Thyroid gland (tissue), 4 donors: Measurements from ENCODE around the gene ABHD8. TPM values are rescaled to one million over a fixed set of nuclear protein-coding genes. Genes with fewer than 3 reads are reported as not detected.

ENCODE experiments used
- DNase-seq, 2 donors: peaks; one replicate each; pipeline ENCODE4 v3.0.0-alpha.2; 2019
- H3K27ac ChIP-seq, 3 donors: fragments of 200-600 bp; sonication (generic); 1 replicate in 2 of 3; 2 replicates in 1 of 3; pipeline ENCODE4 v1.5.1; 2016 to 2019; ENCODE audit warnings: mild to moderate bottlenecking in 1 of 3, moderate library complexity in 1 of 3
- H3K27me3 ChIP-seq: fragments of 200-600 bp; sonication (generic); one replicate; pipeline ENCODE4 v1.5.1; 2019
- H3K36me3 ChIP-seq, 2 donors: fragments of 200-600 bp; sonication (generic); one replicate each; pipeline ENCODE4 v1.5.1; 2016 to 2019
- H3K4me1 ChIP-seq, 2 donors: fragments of 200-600 bp; sonication (generic); one replicate each; pipeline ENCODE4 v1.5.1; 2017 to 2019
- H3K4me3 ChIP-seq, 3 donors: fragments of 200-600 bp; sonication (generic); replicated peaks in 1 of 3; 1 replicate in 2 of 3; 2 replicates in 1 of 3; pipeline ENCODE4 v1.5.1; 2016; ENCODE audit warnings: mild to moderate bottlenecking in 1 of 3
- H3K9me3 ChIP-seq: fragments of 200-600 bp; sonication (generic); one replicate; pipeline ENCODE4 v1.5.1; 2017
- CTCF ChIP-seq, 6 experiments: fragments of 200-600 bp in 3 of 6; fragments of 450-650 bp in 3 of 6; sonication (generic) in 3 of 6; IDR thresholded peaks; one replicate each; pipeline ENCODE4 v1.5.1; 2016 to 2019; ENCODE audit warnings: antibody characterized with exemption in 6 of 6, mild to moderate bottlenecking in 2 of 6, inconsistent platforms in 1 of 6, moderate library complexity in 1 of 6
- POLR2A ChIP-seq, 2 donors: fragments of 450-650 bp; IDR thresholded peaks; one replicate each; pipeline ENCODE4 v1.6.1; 2017; ENCODE audit warnings: antibody characterized with exemption in 2 of 2, mild to moderate bottlenecking in 2 of 2, moderate library complexity in 1 of 2
- WGBS, 2 donors: methylation state at CpG; one replicate each; pipeline ENCODE4 v1.1.5; 2017; 5-methylcytosine and 5-hydroxymethylcytosine counted together
- intact Hi-C: fragments of 100-400 bp; cut with DNase I; formaldehyde crosslinking; loops from one replicate; pipeline ENCODE4 v1.15.1; 2023
- total RNA-seq, 4 donors: library from RNA; depleted of rRNA; stranded (reverse); fragments of >200 nt; gene quantifications; one replicate each; pipeline ENCODE4 v1.2.3, GENCODE V29; 2016

The ABHD8 gene
- total RNA-seq, 4 donors from 2014 or later, result 14.4 to 31.2 (median 23.3) TPM

DNA sequence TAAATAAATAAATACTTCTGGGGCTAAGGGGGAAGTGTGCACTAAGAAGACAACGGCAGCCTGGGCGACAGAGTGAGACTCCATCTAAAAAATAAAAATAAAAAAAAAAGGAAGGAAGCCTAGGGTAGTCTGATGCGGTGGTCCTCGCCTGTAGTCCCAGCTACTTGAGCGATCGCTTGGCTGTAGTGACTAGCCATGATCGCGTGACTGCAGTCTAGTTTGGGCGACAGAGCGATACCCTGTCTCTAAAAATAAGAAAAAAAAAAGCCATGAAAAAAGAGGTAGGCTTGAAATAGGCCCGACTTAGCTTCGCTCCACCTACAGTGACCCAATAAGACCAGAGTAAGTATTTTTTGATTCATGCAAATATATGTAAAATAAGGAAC, 36.6 kb downstream of the ABHD8 start:
- H3K27ac ChIP-seq, result peak overlapping the region in 1 of 3 donors; percentile 13
- no peaks in the 10 kb centered on the region for H3K27me3 ChIP-seq
- peaks cover 6 to 9% of the 10 kb centered on the region in 2 donors for H3K36me3 ChIP-seq
- 62 to 72% methylated on average over 12 of the region's 12 CpGs for WGBS, 2 donors
- H3K4me3 ChIP-seq, result no peak overlapping the region
- H3K9me3 ChIP-seq, result no peaks in the 10 kb centered on the region
- H3K4me1 ChIP-seq, result peaks cover 5% of the 10 kb centered on the region in 2 donors
- no peak for TF ChIP-seq CTCF (IDR thresholded peaks at IDR 0.05)
- no peak for TF ChIP-seq POLR2A (IDR thresholded peaks at IDR 0.05)
- intact Hi-C loops, result loop anchor here (10.0 kb wide), 1 partner anchor 52 kb away; the partner anchor contains the start of gene USE1
- DNase-seq, result peak in 1 of 2 donors; percentile 18

DNA sequence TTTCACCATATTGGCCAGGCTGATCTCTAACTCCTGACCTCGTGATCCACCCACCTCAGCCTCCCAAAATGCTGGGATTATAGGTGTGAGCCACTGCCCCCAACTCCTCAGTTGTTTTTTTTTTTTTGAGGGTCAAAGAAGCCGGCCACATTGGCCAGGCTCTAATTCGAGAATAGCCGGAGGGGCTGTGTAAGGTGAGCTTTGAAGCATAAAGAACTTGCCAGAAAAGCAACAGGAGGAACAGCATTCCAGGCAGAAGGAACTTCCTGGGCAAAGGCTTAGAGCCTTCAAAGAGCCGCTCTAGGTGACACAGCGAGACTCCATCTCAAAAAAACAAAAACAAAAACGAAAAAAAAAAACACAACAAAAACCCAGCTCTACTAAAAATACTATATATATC, 37.2 kb downstream of the ABHD8 start:
- Histone ChIP-seq H3K4me3 (no peak overlapping the region), H3K36me3 (peaks cover under 1 to 4% of the 10 kb centered on the region in 2 donors), H3K9me3 (no peaks in the 10 kb centered on the region), H3K4me1 (peaks cover 5% of the 10 kb centered on the region in 2 donors), H3K27ac (no peak overlapping the region), H3K27me3 (no peaks in the 10 kb centered on the region)
- TF ChIP-seq POLR2A (IDR thresholded peaks at IDR 0.05) (no peak), CTCF (IDR thresholded peaks at IDR 0.05) (no peak)
- WGBS, 2 donors, result 84 to 85% methylated on average over 7 of the region's 7 CpGs
- DNase-seq, result no peak
- intact Hi-C loops, result loop anchor here (10.0 kb wide), 1 partner anchor 51 kb away; the partner anchor contains the start of gene USE1

- 36% methylated on average over 5 of the region's 5 CpGs for WGBS, 2 donors
- intact Hi-C loops, result loop anchor here (10.0 kb wide), 1 partner anchor 50 kb away; the partner anchor contains the start of gene USE1
- Histone ChIP-seq H3K4me3 (peak within 1 kb of the TSS in 1 of 3 donors; percentile 24), H3K36me3 (peaks cover 0 to 3% of the 10 kb centered on the region in 2 donors), H3K9me3 (no peaks in the 10 kb centered on the region), H3K27me3 (no peaks in the 10 kb centered on the region), H3K27ac (peak within 1 kb of the TSS in 2 of 3 donors; percentile 48 to 76), H3K4me1 (peaks cover 5% of the 10 kb centered on the region in 2 donors)
- DNase-seq, result peak; percentile 16 to 22
- TF ChIP-seq POLR2A (IDR thresholded peaks at IDR 0.05), result peak in 1 of 2 donors; percentile 16
- TF ChIP-seq CTCF (IDR thresholded peaks at IDR 0.05), result no peak
Observed at GRCh38 chr19:17264641-17264979, 38.6 kb downstream of the ABHD8 start, which contains the start of gene USHBP1. Gene USHBP1 (minus strand): TSS chr19:17264745. CDS start chr19:17264299, 446 bp downstream.

DNA sequence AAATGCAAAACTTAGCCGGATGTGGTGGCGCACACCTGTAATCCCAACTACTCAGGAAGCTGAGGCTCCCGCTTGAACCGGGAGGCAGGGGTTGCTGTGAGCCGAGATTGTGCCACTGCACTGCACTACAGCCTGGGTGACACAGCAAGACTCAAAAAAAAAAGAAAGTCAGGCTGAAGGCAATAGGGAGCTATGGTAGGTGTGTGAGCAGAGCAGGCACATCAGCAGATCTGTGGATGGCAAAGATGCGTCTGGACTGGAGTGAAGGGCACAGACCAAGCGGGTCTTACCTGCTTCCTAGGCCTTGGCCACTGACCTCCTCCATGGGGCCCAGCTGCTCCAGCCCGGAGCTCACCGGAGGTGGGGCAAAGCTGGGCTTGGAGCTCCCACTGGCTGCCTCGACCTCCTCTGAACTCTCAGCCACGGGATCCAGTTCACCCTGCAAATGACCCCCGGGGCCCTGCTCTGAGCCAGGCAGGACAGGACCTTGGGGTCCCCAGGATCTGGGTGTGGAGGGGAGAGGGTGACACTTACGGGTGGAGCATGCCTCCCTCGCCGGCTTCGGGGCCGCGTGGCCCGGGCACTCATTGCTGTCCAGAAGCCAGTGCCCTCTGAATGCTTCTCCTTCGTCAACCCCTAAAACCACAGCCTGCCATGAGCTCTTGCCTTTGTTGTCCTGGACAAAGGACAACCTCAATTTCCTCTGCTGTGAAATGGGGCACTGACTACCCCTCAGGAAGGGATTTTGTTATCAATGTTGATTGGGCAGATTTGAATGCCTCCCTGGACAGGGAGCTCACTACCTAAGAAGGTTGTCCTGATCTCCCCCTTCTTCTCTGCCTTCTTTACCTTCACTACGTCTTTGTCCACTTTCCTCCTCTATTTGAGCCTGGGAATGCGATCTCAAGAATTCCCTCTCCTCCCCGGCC, 39.2 kb downstream of the ABHD8 start:
- TF ChIP-seq CTCF (IDR thresholded peaks at IDR 0.05) (no peak), POLR2A (IDR thresholded peaks at IDR 0.05) (no peak)
- Histone ChIP-seq H3K9me3 (no peaks in the 10 kb centered on the region), H3K27ac (peak overlapping the region in 2 of 3 donors; percentile 48 to 76), H3K27me3 (no peaks in the 10 kb centered on the region), H3K4me3 (peak overlapping the region in 1 of 3 donors; percentile 24), H3K4me1 (peaks cover 5% of the 10 kb centered on the region in 2 donors), H3K36me3 (no peaks in the 10 kb centered on the region)
- 80 to 83% methylated on average over 20 to 23 of the region's 23 CpGs for WGBS, 2 donors
- DNase-seq, result no peak
- intact Hi-C loops, result loop anchor here (10.0 kb wide), 1 partner anchor 49 kb away; the partner anchor contains the start of gene USE1
